NCI-H2196 (cell line): ENCODE measurements around the gene SEC22A.
"Not testable (repeated sequence)": the region's sequence is repeated elsewhere in the genome, so short reads cannot be mapped to it uniquely, and the experiment has no call there.

Source experiments
- DNase-seq: peaks from one replicate; lab custom pipeline; 2025; ENCODE audit not compliant: unreplicated experiment; lab: John Stamatoyannopoulos, UW

The SEC22A gene

DNA sequence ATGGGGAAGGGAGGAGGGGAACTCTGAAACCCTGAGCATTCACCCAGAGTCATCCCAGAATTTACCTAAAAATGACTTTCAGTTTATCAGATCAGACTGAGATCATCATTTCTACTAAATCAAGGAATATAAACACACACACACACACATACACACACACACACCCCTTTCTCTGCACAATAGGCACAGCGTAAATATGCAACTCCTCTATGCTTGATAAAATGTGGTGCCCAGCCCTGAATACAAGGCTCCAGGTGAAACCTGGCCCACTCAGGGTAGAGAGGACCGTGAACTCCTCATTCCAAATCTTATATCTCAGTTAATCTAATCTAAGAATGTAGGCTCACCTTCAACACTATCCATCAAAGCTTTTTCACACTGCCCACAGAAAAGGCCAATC is 31.8 kb upstream of the SEC22A start:
- DNase-seq: no peak

DNA sequence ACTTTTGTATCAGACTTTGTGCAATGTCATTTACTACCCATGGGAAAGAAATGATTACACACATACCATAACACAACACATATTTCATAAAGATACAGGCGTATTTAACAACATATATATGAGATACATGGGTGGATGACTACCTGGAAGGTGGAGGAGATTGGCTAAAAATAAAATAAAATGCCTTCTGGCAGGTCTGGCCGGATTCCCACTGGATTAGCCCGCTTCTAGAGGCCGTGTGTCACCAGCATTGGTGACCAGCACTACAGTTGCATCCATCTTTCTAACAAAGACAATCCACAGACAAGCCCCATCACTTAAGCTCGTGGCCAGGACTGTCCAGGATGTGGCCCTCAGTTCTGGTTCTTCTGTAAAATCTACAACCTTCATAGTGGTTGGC is 21.0 kb upstream of the SEC22A start:
- no peak for DNase-seq

DNA sequence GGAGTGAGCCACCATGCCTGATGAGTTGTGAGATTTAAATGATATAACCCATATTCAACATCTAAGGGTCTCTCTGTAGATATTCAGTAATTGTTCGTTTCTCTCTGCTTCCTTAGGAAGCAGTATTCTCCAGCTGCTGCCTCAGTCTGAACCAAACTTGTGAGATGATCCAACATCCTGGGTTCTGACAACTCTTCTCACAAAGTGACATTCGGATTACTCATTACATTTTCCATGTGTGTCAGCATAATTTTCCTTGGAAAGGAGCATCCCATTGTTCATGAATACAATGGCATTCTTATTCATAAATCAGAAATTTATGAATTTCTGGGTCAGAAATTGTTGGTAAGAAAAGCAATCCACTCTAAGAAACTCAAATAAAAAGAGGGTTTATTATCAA is 15.0 kb upstream of the SEC22A start:
- no peak for DNase-seq

DNA sequence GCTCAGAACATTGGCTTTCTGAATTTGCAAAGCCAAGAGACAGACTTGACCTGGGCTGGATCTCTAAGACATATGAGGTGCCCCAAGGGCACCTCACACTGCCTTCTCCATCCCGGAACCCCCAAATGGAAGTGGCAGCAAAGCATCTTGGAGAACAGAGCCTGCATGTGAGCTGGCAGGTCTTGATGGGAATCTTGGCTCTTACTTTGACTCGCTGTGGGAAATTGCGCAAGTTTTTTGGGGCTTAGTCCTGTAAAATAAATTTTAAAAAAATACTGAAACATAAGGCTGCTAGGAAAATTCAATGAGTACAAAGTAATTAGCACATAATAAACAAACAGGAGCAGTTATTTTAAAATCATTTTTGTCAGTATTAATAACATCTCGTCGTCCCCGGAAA is 13.7 kb upstream of the SEC22A start:
- DNase-seq: no peak

DNA sequence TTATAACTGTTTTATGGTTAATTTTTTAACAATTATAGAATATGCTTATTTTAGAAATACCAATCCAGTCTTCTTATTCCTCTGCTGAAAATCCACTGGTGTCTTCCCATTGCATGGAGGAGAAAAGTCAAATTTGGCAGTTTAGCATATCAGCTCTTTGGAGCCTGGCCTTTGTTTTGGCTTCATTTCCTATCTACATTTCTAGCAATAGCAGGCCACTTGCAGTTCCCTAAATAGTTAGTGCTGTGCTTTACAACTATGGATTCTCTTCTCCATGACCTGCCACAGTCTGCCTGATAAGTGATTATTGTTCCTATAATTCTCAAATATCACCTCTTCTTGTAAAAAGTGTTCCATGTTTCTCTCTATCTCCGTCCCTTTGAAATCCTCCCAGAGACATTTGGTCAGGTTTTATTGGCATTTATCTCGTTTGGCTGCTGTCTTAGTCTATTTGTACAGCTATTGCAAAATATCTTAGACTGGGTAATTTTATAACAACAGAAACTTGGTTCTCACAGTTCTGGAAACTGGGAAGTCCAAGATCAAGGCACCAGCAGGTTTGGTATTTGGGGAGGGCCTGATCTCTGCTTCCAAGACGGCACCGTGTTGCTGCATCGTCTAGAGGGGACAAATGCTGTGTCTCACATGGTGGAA is 8.2 kb upstream of the SEC22A start:
- no peak for DNase-seq

DNA sequence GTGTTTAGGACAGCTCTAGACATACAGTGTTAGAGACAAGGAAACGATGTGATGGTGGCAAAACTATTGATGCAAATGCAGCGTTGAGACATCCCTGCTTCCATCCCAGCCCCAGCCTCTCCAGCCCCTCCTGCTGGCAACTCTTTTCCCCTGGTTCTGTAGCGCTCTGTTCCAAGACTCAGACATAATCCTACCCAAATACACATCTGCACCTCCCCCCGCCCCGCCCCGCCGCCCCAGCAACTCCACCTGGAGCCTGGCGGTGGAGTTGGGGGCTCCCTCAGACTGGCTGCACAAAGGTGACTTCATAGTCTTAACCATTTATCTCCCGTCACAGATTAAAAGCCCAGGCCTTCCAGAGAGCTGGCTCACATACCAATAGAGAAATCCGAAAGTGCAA is 7.2 kb upstream of the SEC22A start:
- DNase-seq: no peak

DNA sequence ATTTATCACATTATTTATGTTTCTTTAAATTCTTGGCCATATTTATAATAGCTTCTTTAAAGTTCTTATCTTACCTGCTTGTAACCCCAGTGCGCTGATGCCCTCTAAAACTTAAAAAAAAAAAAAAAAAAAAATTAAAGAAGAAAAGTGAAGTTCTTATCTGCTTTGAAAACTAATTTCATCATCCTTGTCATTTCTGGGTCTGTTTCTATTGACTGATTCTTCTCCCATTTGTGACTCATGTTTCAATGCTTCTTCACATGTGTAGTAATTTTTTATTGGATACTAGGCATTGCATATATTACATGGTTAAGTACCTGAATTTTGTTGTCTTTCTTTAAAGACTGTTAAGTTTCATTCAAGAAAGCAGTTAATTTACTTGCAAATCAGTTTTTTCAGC is 3.4 kb upstream of the SEC22A start:
- DNase-seq: no peak

DNA sequence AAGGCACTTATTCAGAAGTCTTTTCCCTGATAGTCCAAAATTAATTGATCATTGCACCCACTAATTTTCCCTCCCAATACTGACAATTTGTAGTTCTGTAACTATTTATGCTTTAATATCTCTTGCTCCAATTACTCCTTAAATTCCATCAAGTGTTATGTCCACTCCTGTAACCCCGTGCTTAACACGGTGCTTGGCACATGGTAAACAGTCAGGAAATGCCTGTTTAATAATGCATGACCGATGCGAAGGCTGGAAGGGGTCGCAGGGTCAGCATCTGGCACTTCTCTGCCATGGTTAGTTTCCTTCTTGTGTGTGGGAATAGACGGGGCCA is 553 bp upstream of the SEC22A start:
- DNase-seq: peak; percentile 56

DNA sequence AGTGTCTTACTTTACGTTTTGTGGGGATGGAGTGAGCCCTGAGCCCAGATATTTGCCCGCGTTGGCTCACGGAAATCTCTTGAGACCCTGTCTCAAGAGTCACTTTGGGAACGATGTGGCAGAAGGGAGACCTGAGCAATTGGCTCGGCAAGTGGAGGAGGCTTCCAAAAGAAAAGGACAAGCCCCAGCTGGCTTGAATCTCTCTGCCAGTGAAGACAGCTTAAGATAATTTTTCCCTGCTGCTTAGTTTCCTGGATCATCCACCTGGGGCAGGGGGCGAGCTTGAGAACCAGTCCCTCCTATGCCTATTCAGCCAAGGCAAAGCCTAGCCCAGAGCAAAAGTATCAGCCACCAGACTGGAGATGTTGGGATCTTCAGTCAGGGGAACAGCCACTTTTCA is 708 bp downstream of the SEC22A start:
- no peak for DNase-seq

DNA sequence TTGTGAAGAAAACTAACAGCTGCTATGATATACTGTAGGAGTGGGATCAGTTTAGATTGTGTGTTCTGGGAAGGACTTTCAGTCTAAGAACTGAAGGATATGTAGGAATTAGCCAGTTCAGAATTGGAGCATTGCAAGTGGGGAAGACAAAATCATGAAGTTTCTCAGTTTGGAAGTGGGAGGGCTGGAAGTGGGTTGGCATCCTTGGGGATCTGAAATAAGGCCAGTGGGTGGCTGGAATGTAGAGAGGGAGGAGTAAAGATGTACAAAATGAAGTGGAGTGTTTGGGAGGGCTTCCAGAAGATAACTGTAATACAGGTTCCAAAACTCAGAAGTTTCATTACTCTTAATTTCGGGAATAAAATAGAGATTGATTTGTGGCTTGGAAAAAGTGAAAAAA is 17.2 kb downstream of the SEC22A start:
- no peak for DNase-seq

DNA sequence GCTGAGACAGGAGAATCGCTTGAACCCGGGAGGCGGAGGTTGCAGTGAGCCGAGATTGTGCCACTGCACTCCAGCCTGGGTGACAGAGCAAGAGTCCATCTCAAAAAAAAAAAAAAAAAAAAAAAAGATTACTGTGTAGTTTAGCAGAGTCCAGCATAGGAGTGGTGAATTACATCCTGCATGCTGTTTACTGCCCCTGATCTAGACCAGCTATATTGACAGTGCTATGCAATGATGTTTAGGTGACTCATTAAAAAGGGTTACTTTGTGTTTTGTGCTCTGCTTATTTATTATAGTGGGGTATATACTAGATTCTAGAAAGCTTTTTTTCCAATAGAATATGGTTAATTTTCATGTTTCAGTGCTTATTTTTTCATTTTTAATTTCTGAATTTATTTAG is 19.6 kb downstream of the SEC22A start:
- not testable (repeated sequence) for DNase-seq

DNA sequence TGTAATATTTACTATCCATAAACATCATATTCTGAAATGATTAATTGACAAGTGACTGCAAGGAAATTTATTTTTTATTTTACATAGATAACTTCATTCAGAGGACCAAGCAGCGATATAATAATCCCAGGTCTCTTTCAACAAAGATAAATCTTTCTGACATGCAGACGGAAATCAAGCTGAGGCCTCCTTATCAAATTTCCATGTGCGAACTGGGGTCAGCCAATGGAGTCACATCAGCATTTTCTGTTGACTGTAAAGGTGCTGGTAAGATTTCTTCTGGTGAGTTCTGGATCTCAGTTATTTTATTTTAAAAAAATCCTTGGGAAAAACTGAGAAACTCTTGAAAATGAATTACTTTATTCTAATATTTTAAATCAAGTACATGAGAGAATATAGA is 23.3 kb downstream of the SEC22A start:
- DNase-seq: no peak

DNA sequence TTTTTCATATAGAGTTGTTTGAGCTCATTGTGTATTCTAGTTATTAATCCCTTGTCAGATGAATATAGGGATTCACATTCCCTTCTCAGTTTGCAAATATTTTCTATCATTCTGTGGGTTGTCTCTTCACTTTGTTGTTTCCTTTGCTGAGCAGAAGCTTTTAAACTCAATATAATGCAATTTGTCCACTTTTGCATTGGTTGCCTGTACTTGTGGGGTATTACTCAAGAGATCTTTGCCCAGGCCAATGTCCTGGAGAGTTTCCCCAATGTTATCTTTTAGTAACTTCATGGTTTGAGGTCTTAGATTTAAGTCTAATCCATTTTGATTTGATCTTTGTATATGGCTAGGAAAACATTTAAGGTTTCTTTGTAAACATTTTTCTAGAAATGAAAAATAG is 24.8 kb downstream of the SEC22A start:
- DNase-seq: no peak

DNA sequence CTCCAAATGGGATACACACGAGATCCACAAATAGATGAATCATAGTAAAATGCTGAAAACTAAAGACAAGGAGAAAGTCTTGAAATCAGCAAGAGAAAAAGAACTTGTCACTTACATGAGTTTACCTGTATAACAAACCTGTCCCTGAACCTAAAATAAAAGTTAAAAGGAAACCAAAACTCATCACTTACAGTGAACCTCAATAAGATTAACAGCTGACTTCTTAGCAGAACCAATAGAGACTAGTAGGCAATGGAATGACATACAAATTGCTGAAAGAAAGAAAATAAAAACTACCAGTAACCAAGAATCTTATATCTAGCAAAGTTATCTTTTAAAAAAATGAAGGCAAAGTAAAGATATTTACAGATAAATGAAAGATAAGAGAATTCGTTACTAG is 27.4 kb downstream of the SEC22A start:
- DNase-seq: no peak

DNA sequence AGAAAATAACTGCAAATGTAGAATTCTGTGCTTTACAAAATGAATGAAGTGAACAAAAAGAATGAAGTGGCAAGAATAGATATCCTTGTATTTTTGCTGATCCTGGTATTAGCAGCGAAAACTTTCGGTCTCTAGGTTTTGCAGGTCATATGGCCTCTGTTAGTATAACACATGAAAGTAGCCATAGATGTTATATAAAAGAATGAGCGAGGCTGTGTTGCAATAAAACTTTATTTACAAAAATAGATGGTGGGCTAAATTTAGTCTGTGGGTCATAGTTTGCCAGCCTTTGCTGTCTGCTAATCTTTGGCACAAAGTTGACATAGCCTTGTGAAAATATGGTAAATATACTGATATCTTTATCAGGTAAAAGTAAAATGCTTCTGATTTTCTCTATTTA is 35.2 kb downstream of the SEC22A start:
- DNase-seq: no peak

DNA sequence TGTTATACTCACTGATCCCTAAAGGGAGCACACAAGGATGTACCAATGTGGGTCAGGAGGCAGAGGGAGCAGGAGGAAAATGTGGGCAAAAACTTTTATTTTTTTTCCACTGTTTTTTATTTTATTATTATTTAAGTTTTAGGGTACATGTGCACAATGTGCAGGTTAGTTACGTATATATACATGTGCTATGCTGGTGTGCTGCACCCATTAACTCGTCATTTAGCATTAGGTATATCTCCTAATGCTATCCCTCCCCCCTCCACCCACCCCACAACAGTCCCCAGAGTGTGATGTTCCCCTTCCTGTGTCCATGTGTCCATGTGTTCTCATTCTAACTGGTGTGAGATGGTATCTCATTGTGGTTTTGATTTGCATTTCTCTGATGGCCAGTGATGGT is 37.4 kb downstream of the SEC22A start:
- not testable (repeated sequence) for DNase-seq

DNA sequence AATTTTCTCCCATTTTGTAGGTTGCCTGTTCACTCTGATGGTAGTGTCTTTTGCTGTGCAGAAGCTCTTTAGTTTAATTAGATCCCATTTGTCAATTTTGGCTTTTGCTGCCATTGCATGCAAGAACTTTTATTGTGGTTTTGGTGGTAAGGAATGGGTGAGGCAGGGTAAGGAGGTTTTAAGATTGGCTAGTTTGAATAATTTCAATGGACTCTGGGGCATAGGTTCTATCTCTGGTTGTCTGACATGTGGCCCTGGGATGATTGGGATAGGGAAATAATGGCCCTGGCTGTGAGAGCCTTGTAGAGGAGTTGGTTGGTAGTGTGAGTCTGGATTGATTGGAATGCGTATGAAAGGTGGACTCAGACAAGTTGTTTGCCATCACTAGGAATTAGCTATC is 38.0 kb downstream of the SEC22A start:
- no peak for DNase-seq

DNA sequence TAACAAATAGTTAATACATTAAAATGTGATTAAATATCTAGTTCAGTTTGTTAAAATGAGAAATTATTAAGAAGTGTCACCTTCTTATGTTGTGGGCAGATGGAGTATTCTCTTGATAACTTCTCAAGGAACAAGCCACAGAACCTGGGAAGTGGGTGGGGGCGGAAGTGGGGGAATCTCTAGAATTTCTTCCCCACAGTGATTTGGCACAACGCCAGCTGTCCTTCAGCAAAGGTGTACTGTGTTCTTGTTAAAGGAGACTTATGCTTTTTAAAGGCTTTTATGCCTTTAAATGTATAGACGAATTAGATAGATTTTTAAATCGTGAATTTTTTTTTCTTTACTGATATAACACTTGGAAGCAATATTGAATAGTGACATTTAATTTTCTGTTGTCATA is 42.4 kb downstream of the SEC22A start:
- peak; percentile 19 for DNase-seq

DNA sequence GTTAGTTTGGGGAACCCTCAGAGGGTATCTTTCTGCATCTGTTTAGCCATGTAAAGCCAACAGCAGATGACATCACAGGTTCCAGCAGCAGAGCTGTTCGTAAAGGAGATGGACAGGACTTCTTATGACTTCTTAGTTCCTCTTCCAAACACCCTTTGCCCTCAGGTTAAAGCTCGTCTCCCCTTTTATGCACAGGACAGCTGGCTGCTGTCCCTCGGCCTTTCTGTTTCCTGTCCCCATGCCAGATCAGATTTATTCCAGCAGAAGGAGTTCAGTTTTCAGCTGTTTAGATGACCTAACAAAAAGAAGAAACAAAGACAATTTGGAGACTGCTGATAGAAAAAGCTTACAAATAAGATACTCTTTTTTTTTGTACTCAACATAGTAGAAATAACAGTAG is 45.1 kb downstream of the SEC22A start:
- no peak for DNase-seq

DNA sequence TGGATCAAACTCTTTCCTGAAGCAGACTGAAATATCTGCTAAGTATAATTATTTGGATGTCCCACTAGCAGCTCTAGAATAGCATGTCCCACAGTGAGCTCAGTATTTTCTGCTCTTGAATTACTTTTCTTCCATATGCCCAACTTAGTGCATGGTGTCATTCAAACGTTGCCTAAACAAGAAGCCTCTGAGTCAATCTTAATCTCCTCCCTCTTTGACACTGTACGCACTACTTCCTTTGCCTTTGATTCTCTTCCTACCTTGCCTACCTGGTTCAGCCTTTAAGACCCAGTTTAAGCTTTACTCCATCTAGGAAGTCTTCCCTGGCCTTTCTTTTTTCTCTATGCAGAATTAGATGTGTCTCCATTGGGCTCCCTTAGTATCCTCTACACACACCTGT is 54.5 kb downstream of the SEC22A start:
- no peak for DNase-seq

DNA sequence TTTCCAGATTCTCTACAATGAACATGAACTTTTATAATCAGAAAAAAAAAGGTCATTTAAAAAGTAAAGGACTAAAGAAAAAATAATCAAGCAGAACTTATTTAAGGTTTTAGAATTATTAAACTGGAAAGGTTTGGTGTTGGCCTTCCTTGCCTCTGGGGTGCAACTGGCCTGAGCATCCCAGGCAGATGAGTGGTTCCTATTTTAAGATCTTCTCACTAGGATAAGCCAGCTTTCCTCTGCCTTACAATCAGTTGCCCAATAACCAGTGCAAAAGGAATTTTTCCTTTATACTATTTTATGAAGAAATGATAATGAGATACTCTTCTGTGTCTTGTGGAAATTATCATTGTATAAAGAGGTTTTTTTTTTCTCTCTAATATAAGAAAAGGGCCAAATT is 56.6 kb downstream of the SEC22A start:
- no peak for DNase-seq

DNA sequence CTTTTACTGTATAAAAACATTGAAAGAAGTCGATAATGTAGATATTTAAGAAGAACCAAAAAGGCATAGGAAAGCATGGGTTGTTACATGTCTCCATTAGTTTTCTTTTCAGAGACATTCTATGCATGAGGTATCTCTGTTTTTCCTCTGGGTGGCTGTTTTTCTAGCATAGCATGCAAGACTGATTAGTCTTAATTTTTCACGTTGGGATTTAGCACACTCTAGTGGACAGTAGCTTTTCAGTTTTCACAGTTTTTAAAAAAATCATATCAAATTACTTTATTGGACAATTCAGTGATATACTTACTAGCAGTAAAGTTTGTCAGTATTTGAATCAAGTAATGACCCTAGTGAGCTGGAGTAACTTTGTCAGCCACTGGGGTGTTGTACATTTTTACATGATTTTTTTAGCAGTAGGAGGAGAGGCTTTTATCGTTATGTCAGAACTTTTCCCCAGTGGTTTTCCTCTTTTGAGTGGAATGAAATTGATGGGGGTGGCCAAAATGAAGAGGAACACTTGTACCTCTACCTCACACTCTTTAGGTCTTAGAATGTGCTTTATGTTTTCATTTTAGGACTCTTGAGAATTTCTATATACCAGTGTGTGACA is 57.2 kb downstream of the SEC22A start:
- DNase-seq: peak; percentile 71

DNA sequence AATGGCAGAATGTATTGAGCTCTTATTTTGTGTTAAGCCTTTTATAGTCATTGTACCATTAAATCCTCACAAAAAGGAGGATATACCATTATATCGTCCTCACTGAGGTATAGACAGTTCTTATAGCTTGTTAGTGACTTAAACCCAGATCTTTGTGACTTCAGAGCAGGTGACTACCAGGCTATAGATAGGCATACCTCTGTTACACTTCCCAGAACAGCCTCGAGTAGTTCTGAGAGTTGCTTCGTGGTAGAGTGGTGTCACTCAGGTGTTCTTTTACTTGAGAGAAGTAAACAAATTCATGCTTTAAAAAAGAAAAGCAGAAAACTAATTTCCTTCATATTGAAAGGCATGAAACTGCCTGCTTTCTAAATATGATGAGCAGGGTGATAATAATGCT is 59.9 kb downstream of the SEC22A start:
- DNase-seq: no peak
